A673 (cell line): ENCODE measurements around the gene CINP.
"Not testable (repeated sequence)": the region's sequence is repeated elsewhere in the genome, so short reads cannot be mapped to it uniquely, and the experiment has no call there.

Experiments
- EZH2 ChIP-seq: fragments of 200-600 bp; sonication (generic); IDR thresholded peaks from 2 replicates; pipeline ENCODE4 v1.6.1; 2017; ENCODE audit warnings: borderline replicate concordance, low read depth, mild to moderate bottlenecking, mixed read lengths, antibody characterized with exemption, low read length; ENCODE audit not compliant: poor library complexity, severe bottlenecking
- TF ChIP-seq, protein P1 (sequence below): fragments of 300-800, 200-600 bp; sonication (generic); conservative IDR thresholded peaks from 2 replicates; pipeline ENCODE4 v1.5.1; 2017; ENCODE audit warnings: low read depth, mild to moderate bottlenecking, antibody characterized with exemption, low read length, moderate library complexity, mixed read lengths

DNA sequence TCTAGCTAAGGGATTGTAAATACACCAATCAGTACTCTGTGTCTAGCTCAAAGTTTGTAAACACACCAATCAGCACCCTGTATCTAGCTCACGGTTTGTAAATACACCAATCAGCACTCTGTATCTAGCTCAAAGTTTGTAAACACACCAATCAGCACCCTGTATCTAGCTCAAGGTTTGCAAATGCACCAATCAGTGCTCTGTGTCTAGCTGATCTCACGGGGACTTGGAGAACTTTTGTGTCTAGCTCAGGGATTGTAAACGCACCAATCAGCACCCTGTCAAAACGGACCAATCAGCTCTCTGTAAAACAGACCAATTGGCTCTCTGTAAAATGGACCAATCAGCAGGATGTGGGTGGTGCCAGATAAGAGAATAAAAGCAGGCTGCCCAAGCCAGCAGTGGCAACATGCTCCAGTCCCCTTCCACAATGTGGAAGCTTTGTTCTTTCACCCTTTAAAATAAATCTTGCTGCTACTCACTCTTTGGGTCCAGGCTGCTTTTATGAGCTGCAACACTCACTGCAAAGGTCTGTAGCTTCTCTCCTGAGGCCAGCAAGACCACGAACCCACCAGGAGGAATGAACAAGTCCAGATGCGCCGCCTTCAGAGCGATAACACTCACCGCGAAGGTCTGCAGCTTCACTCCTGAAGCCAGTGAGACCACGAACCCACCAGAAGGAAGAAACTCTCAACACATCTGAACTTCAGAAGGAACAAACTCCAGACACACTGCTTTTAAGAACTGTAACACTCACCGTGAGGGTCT is 64.2 kb downstream of the CINP start:
- TF ChIP-seq, protein P1, sequence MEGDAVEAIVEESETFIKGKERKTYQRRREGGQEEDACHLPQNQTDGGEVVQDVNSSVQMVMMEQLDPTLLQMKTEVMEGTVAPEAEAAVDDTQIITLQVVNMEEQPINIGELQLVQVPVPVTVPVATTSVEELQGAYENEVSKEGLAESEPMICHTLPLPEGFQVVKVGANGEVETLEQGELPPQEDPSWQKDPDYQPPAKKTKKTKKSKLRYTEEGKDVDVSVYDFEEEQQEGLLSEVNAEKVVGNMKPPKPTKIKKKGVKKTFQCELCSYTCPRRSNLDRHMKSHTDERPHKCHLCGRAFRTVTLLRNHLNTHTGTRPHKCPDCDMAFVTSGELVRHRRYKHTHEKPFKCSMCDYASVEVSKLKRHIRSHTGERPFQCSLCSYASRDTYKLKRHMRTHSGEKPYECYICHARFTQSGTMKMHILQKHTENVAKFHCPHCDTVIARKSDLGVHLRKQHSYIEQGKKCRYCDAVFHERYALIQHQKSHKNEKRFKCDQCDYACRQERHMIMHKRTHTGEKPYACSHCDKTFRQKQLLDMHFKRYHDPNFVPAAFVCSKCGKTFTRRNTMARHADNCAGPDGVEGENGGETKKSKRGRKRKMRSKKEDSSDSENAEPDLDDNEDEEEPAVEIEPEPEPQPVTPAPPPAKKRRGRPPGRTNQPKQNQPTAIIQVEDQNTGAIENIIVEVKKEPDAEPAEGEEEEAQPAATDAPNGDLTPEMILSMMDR = not testable (repeated sequence)
- TF ChIP-seq EZH2 = not testable (repeated sequence)
